Ishikawa (cell line): ENCODE measurements around the gene B3GALT5.

Source experiments
- CEBPB ChIP-seq: IDR thresholded peaks from 2 replicates; pipeline ENCODE4 v1.6.1; 2012
- CREB1 ChIP-seq: IDR thresholded peaks from 2 replicates; pipeline ENCODE4 v1.6.1; 2012; ENCODE audit warnings: low read depth
- EGR1 ChIP-seq: IDR thresholded peaks from 2 replicates; pipeline ENCODE4 v1.6.1; 2012
- EP300 ChIP-seq: IDR thresholded peaks from 2 replicates; pipeline ENCODE4 v1.6.1; 2012; ENCODE audit warnings: borderline replicate concordance
- FOXM1 ChIP-seq: IDR thresholded peaks from 2 replicates; pipeline ENCODE4 v1.6.1; 2012; ENCODE audit warnings: low read depth, borderline replicate concordance
- MAX ChIP-seq: IDR thresholded peaks from 2 replicates; pipeline ENCODE4 v1.6.1; 2012
- NFIC ChIP-seq: IDR thresholded peaks from 2 replicates; pipeline ENCODE4 v1.6.1; 2012
- RAD21 ChIP-seq: IDR thresholded peaks from 2 replicates; pipeline ENCODE4 v1.6.1; 2012; ENCODE audit warnings: low read depth
- TAF1 ChIP-seq: IDR thresholded peaks from 2 replicates; pipeline ENCODE4 v1.6.1; 2012; ENCODE audit warnings: low read depth, mild to moderate bottlenecking
- TCF12 ChIP-seq: IDR thresholded peaks from 2 replicates; pipeline ENCODE4 v1.6.1; 2012; ENCODE audit warnings: low read depth
- TEAD4 ChIP-seq: IDR thresholded peaks from 2 replicates; pipeline ENCODE4 v1.6.1; 2012
- USF1 ChIP-seq: IDR thresholded peaks from 2 replicates; pipeline ENCODE4 v1.6.1; 2012
- YY1 ChIP-seq: IDR thresholded peaks from 2 replicates; pipeline ENCODE4 v1.6.1; 2012; ENCODE audit warnings: low read depth
- ZBTB7A ChIP-seq: IDR thresholded peaks from 2 replicates; pipeline ENCODE4 v1.6.1; 2012; ENCODE audit warnings: low read depth
- TF ChIP-seq, protein P1 (sequence below): IDR thresholded peaks from 2 replicates; pipeline ENCODE4 v1.6.1; 2012; ENCODE audit warnings: low read depth, mild to moderate bottlenecking

Gene B3GALT5

DNA sequence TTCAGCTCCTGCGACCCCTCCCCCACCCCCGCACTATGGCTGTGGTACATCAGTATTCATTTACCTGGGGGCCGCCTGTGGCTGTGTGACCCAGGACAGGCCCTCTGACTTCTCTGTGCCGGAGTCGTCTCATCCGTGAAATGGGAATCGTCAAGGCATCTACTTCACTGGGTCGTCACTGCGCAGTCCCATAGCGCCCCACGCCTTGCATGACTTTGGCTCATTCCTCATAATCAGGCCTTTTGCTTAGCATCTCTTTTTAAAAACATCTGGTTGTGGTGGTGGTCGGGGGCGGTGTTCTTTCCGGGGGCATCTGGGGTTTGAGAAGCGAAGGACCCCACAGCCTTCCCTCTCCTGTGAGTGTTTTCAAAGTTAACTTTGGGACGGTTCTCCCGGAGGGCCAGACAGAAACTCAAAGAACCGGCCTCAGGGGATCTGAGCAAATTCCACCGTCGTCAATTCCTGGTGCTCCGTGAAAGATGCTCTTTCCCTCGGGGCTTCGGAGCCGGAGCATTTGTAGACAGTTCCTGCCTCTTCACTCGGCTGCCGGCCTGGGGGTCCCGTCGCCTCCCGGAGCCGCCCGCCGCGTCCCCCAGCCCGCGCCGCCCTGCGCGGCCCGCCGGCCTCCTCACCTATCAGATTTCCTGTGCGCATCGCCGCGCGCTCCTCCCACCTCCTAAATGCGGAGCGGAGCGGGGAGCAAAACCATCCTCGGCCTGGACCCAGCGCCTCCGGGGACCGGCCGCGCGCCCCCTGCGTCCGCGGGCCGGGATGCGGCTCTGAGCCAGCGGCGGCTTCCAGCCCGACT, at the start of gene B3GALT5:
Gene B3GALT5, plus strand, starts transcription at position 708 of the 808 bp plus-strand sequence. CDS start 47,620 bp downstream, outside the sequence.
- TF ChIP-seq YY1 (no peak), NFIC (no peak), TEAD4 (no peak), EP300 (no peak), TCF12 (no peak), EGR1 (no peak), TAF1 (no peak), MAX (no peak), CEBPB (no peak), USF1 (no peak), CREB1 (no peak), RAD21 (no peak), ZBTB7A (no peak), FOXM1 (no peak)
- TF ChIP-seq, protein P1, sequence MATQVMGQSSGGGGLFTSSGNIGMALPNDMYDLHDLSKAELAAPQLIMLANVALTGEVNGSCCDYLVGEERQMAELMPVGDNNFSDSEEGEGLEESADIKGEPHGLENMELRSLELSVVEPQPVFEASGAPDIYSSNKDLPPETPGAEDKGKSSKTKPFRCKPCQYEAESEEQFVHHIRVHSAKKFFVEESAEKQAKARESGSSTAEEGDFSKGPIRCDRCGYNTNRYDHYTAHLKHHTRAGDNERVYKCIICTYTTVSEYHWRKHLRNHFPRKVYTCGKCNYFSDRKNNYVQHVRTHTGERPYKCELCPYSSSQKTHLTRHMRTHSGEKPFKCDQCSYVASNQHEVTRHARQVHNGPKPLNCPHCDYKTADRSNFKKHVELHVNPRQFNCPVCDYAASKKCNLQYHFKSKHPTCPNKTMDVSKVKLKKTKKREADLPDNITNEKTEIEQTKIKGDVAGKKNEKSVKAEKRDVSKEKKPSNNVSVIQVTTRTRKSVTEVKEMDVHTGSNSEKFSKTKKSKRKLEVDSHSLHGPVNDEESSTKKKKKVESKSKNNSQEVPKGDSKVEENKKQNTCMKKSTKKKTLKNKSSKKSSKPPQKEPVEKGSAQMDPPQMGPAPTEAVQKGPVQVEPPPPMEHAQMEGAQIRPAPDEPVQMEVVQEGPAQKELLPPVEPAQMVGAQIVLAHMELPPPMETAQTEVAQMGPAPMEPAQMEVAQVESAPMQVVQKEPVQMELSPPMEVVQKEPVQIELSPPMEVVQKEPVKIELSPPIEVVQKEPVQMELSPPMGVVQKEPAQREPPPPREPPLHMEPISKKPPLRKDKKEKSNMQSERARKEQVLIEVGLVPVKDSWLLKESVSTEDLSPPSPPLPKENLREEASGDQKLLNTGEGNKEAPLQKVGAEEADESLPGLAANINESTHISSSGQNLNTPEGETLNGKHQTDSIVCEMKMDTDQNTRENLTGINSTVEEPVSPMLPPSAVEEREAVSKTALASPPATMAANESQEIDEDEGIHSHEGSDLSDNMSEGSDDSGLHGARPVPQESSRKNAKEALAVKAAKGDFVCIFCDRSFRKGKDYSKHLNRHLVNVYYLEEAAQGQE = no peak

GRCh38 chr21:39564200-39564599, 48.5 kb upstream of the B3GALT5 start:
- no peak for TF ChIP-seq YY1
- peak; percentile 76 for TF ChIP-seq NFIC

GRCh38 chr21:39567180-39567972, 45.4 kb upstream of the B3GALT5 start:
- no peak for TF ChIP-seq RAD21

DNA sequence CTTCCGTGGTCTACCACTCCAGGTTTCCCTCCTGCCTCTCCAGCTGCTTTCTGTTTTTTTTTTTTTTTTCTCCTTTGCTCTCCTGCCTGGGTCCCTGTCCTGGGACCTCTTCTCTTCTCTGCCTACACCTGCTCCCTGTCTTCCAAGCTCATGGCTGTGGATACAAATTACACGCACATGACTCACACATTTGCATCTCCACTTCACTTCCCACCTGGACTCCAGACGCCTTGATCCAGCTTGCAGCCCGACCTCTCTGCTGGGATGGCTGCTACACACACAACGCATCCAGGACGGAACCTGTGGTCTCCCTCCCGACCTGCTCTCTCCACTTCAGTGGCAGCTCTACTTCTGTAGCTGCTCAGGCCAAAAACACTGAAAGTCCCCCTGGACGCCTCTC, 44.4 kb upstream of the B3GALT5 start:
- no peak for TF ChIP-seq EP300
- TF ChIP-seq CREB1 = no peak
- TF ChIP-seq FOXM1 = no peak
- TF ChIP-seq RAD21 = no peak
- no peak for TF ChIP-seq USF1
- no peak for TF ChIP-seq MAX
- TF ChIP-seq TEAD4 = no peak

DNA sequence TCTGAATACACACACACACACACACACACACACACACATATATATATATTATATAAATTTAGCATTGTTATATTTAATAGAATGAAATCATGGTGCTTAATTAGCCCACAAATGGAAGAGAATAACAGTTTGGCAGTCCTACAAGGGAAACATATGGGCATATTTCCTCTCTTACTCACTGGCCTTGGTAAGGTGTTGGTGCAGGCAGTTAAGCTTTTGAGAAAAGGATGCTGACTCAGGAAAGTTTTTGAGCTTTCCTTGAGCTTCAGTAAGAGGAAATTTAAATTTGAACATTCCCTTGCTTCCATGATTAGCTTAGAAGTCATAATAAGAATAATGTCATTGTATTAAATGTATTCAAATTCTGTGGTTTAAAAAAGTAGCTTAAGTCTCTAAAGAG, 37.0 kb upstream of the B3GALT5 start:
- TF ChIP-seq, protein P1 = no peak
- TF ChIP-seq YY1 (no peak), MAX (no peak), ZBTB7A (no peak), USF1 (no peak), FOXM1 (no peak), TEAD4 (no peak), RAD21 (no peak), EP300 (no peak), EGR1 (no peak), NFIC (no peak), TAF1 (no peak), CREB1 (no peak)
